OCI-M2 (cell line): ENCODE measurements around the gene IRX2.

Source experiments
- DNase-seq: peaks from one replicate; lab custom pipeline; 2025; ENCODE audit not compliant: unreplicated experiment; lab: John Stamatoyannopoulos, UW

IRX2 gene

DNA sequence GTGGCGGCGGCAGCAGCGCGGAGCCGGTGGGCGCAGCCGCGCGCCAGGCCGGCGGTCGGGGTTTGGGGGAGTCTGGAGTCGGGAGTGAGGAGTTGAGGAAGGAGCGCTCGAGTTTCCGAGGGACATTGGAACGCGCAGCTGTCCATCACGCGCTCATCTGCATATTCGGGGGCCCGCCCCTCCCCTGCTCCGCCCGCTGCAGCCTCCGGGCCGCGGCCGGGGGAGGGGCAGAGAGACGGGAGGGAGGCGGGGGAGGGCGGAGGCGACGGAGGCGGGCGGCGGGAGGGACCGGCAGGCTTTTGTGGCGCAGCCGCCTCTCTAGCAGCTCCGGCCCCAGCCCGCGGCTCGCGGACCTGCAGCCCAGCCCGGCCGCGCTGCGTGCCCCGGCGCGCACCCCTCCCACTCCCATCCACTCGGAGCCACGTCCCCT, at the start of gene IRX2:
TSS of gene IRX2 (minus strand) at position 86 of the 430 bp plus-strand sequence. CDS start 264 bp downstream, outside the sequence.
- no peak for DNase-seq

DNA sequence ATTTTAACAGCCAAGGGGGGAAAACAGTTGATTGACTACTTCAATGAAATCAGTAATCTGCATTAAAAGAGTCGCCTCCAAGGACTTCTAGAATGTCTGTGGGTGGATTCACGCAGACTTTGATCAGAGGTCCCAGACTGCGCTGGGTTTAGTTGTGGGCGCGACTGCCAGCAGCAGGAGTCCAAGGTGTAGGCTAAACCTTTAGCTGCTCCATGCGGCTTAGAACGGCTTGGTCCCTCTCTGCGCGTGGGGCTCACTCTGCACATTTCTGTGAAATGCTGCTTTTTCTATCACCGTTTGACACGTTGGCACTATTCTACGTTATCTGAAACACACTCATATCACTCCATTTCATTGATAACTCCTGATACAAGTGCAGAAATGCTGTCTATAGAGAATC, 48.6 kb upstream of the IRX2 start:
- no peak for DNase-seq

DNA sequence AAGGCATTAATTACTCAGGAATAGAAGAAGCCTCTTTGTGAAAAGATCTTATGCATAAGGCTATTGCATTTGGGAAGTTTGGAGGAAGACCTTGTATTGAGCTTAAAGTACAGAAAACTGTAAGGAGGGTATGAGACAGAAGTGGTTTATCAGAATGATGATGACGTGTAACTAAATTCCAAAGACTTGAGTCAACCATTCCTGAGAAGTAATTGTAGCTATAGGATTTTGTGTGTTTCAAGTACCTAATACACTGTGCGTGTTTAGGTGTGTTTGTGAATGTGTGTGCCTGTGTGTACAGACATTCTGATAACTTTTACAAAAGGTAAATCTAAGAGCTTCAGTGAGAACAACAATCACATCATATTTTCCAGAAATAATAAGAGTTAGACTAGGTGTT, 46.5 kb upstream of the IRX2 start:
- DNase-seq: no peak

- no peak for DNase-seq
Measured at GRCh38 chr5:2797160-2797559, 45.7 kb upstream of the IRX2 start.

- DNase-seq: no peak
Measured at GRCh38 chr5:2783223-2783622, 31.7 kb upstream of the IRX2 start.

- DNase-seq: no peak
Measured at GRCh38 chr5:2782658-2783057, 31.2 kb upstream of the IRX2 start.

DNA sequence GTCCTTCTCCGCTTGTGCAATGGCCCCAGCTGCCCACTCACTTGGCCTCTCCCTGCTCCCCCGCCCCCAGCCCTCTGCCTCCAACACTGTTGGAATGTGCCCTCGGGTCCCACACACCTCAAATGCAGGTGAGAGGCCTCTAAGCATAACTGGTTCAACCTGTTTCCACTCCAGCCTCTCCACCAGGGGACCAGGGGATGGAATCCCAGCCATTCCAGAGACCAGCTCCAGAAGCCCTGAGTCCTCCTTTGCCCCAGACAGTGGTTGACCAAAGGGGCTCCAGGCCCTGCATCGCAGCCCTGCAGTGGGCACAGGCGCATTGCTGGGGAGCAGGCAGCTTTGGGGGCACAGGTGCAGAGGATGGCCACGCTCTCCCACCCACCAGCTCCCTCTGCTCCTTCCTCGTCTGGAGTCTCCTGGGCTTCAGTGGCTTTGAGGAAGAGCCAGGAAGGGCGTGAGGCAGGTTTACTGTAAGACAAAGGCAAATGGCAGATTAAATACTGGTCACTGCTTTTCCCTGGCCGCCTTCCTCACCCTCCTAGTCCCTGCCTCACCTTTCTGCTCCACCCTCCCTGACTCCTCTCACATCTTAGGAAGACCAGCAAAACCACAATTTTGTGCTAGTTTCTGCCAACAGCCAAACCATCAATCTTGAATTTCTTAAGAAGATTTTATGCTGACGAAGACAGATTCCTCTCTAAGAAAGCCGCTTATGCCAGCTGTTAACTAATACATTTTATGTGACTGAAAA, 29.1 kb upstream of the IRX2 start:
- DNase-seq: no peak

GRCh38 chr5:2779459-2779858, 28.0 kb upstream of the IRX2 start:
- DNase-seq: no peak

GRCh38 chr5:2776337-2777302, 25.1 kb upstream of the IRX2 start:
- no peak for DNase-seq

- DNase-seq: no peak
Measured at GRCh38 chr5:2773327-2773726, 21.9 kb upstream of the IRX2 start.

DNA sequence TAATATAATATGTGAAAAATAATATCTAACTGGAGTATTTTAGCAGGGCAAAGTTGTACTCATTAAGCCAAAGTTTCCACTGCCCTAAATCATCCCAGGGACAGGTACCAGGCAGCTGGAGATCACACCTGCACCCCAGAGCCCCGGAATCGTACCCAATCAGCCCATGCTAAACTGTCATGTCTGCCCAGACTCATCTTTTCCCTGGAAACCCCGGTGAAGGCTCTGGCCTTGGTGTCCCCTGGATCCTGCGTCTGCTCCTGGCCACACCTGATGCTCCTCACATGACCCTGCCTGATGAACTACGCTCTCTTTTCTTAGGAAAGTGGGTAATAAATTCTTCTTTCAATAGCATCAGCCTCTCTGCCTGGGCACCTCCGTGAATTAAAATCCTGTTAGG, 15.6 kb upstream of the IRX2 start:
- DNase-seq: no peak

- DNase-seq: no peak
Measured at GRCh38 chr5:2764581-2764980, 13.1 kb upstream of the IRX2 start.

GRCh38 chr5:2763533-2763794, 12.0 kb upstream of the IRX2 start:
- no peak for DNase-seq

GRCh38 chr5:2762744-2763532, 11.5 kb upstream of the IRX2 start:
- no peak for DNase-seq

GRCh38 chr5:2761921-2762488, 10.5 kb upstream of the IRX2 start:
- DNase-seq: no peak

DNA sequence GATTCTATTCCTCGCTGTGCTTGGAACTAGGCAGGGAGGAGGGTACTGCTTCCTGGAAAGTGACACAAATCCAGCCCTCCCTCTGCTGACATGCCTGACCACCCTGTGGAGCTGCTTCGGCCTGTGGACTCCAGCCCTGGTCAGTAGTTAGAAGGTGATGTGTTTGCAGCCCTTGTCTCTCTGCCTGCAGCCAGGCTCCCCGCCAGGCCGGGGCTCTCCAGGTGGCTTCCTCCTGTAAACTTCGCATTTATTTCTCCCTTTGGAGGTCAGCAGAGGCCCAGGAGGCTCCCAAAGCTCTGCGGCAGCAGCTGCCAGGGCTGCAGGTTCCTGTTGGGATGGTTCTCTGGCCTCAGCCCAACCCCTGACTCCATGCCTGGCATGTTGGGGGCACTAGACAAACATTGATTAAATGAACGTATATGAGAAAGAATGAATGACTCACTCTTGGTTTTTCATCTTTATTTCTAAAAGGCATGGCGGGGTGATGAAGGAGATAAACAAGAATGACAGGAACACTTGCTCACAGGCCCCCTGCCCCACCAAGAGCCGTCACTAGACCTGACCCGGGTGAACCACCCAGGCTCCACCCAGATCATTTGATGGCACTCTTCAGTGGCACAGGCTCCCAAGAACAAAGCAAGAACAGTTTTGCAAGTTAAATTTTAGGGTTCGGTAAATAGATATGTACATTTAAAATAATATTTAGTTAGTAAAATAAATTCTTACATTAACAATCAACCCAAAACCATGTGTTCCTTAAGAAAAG, 8.4 kb upstream of the IRX2 start:
- DNase-seq: no peak

DNA sequence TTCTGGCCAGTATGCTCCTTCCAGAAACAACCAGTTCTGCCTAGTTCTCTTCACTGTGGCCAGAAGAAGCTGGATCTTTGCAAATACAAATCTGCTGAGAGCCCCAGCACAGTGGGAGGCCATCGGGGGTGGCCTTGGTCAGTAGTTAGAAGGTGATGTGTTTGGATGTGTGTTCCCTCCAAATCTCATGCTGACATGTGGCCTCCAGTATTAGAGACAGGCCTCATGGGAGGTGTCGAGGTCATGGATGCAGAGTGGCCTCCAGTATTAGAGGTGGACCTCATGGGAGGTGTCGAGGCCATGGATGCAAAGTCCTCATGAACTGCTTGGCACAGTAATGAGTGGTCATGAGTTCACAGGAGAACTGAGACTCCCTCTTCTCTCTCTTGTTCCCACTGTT, 7.6 kb upstream of the IRX2 start:
- DNase-seq: no peak

DNA sequence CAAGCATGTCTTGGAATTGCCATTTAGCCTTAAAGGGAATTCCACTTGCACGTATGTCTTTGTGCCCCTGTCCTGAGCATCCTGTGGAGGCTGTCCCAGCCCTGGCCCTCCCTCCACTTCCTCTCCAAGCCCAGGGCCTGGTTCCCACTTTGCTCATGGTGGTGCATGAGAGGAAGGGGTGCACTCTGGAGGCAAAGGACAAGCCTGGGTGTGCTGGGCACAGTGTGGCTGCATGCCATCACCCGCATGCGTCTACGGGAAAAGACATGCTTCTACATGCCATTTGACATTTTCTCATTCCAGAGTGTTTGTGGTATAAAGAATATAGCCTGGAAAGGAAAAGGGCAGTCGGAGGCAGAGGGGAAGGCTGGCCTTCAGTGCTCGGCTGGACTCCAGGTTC, 7.2 kb upstream of the IRX2 start:
- no peak for DNase-seq

- no peak for DNase-seq
Measured at GRCh38 chr5:2757563-2758351, 6.3 kb upstream of the IRX2 start.
